OCI-LY3 (cell line): ENCODE results near the gene ELP2.

Source experiments
- H2AFZ ChIP-seq: fragments of 200-600, 300-600 bp; shearing (Covaris generic); 2 replicates; pipeline ENCODE4 v1.6.0; 2014; ENCODE audit warnings: antibody characterized with exemption, low read depth, low read length
- H3K27ac ChIP-seq: fragments of 200-600, 300-600 bp; sonication (generic); 2 replicates; pipeline ENCODE4 v1.5.1; 2014; ENCODE audit warnings: mild to moderate bottlenecking, low read length, moderate library complexity, mixed read lengths
- H3K27me3 ChIP-seq: fragments of 200-600, 300-600 bp; sonication (generic); 2 replicates; pipeline ENCODE4 v1.6.1; 2014; ENCODE audit warnings: low read depth, low read length, mixed read lengths
- H3K36me3 ChIP-seq: fragments of 200-600, 300-600 bp; sonication (generic); replicated peaks from 2 replicates; pipeline ENCODE3; 2014; ENCODE audit warnings: low read depth, low read length, mixed read lengths
- H3K4me1 ChIP-seq: fragments of 300-600, 200-600 bp; sonication (generic); 2 replicates; pipeline ENCODE4 v1.6.1; 2014; ENCODE audit warnings: low read length, mixed read lengths
- H3K4me2 ChIP-seq: fragments of 200-600, 300-600 bp; sonication (generic); 2 replicates; pipeline ENCODE4 v1.6.1; 2014; ENCODE audit warnings: low read length, mixed read lengths
- H3K4me3 ChIP-seq: fragments of 300-600, 200-600 bp; sonication (generic); 2 replicates; pipeline ENCODE4 v1.5.1; 2014; ENCODE audit warnings: antibody characterized with exemption, mild to moderate bottlenecking, low read length, moderate library complexity
- H3K79me2 ChIP-seq: fragments of 300-600, 200-600 bp; shearing (Covaris generic); 2 replicates; pipeline ENCODE4 v1.6.1; 2014; ENCODE audit warnings: mild to moderate bottlenecking, low read length, mixed read lengths
- H3K9ac ChIP-seq: fragments of 300-600, 200-600 bp; shearing (Covaris generic); 2 replicates; pipeline ENCODE4 v1.6.0; 2014; ENCODE audit warnings: mild to moderate bottlenecking, low read length, moderate library complexity
- H3K9me3 ChIP-seq: fragments of 200-600, 300-600 bp; shearing (Covaris generic); 2 replicates; pipeline ENCODE4 v1.6.1; 2014; ENCODE audit warnings: low read length, mixed read lengths; ENCODE audit not compliant: insufficient read depth
- H4K20me1 ChIP-seq: fragments of 200-600, 300-600 bp; sonication (generic); 2 replicates; pipeline ENCODE4 v1.6.1; 2016; ENCODE audit warnings: low read length, mixed read lengths; ENCODE audit not compliant: insufficient read depth
- CTCF ChIP-seq: fragments of 200-600, 300-600 bp; sonication (generic); IDR thresholded peaks from 2 replicates; pipeline ENCODE4 v1.5.1; 2014; ENCODE audit warnings: antibody characterized with exemption, low read length, low read depth
- EZH2phosphoT487 ChIP-seq: fragments of 200-600 bp; shearing (Covaris generic); IDR thresholded peaks from 2 replicates; pipeline ENCODE4 v1.6.1; 2018; ENCODE audit warnings: antibody characterized with exemption, mixed run types, low read depth

The ELP2 gene

GRCh38 chr18:36128530-36128870 lies 1.2 kb upstream of the ELP2 start:
- H3K9me3 ChIP-seq = no peaks in the 10 kb centered on the region
- H3K4me1 ChIP-seq = peaks cover 20% of the 10 kb centered on the region
- peaks cover 31% of the 10 kb centered on the region for H3K36me3 ChIP-seq
- peaks cover 70% of the 10 kb centered on the region for H3K79me2 ChIP-seq
- peak overlapping the region; percentile 75 for H3K4me2 ChIP-seq
- no peaks in the 10 kb centered on the region for H3K27me3 ChIP-seq
- peaks cover 27% of the 10 kb centered on the region for H4K20me1 ChIP-seq
- peak overlapping the region; percentile 82; the same call in 1 of the 2 replicates for H2AFZ ChIP-seq
- H3K27ac ChIP-seq = no peak overlapping the region
- peak overlapping the region; percentile 98 for H3K9ac ChIP-seq
- H3K4me3 ChIP-seq = peak overlapping the region; percentile 94
- no peak for TF ChIP-seq CTCF
- no peak for TF ChIP-seq EZH2phosphoT487

GRCh38 chr18:36128907-36129299 lies 796 bp upstream of the ELP2 start:
- H3K27me3 ChIP-seq = no peaks in the 10 kb centered on the region
- H3K36me3 ChIP-seq = peaks cover 28% of the 10 kb centered on the region
- peaks cover 74% of the 10 kb centered on the region for H3K79me2 ChIP-seq
- peaks cover 20% of the 10 kb centered on the region for H3K4me1 ChIP-seq
- TF ChIP-seq EZH2phosphoT487 = no peak
- no peak for TF ChIP-seq CTCF
- H3K9ac ChIP-seq = peak overlapping the region; percentile 98
- peak overlapping the region; percentile 82 for H2AFZ ChIP-seq
- peak overlapping the region; percentile 75 for H3K4me2 ChIP-seq
- H3K4me3 ChIP-seq = peak overlapping the region; percentile 94
- H4K20me1 ChIP-seq = peaks cover 27% of the 10 kb centered on the region
- no peaks in the 10 kb centered on the region for H3K9me3 ChIP-seq
- peak overlapping the region; percentile 91 for H3K27ac ChIP-seq

DNA sequence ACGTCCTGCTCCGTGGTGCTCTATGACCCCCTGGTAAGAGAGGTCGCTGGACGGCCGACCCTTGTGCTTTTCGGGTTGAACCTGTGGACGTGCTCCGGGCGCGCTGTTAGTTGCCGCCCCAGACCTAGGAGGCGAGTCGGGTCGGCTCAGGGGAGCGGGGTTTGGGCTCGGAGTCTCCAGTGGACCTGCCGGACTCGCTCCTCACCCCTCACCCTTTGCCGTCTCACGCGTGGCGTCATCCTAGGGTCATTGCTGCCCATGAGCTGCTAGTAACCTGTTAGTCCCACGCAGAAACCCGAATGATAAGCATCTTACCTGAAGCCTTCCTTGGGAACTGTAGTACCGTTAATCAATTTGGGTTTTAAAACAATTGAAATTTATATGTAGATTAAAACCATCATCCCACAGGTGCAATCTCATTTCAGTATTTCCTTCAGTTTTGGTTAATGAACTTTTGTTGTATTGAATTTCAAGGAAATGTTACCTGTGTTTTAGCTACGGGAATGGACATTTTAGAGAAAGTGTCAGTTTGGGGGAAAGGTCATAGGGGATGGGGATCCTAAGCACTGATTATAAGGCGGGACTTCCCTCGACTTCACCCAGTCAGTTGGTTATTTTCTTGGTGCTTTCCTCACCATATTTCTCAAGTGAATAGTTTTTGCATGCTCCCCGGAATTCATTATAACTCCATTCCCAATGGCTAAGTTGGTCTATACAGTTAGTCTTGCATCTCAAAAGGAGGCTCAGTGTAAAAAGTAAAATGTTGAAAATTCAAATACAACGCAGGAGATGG lies 536 bp downstream of the ELP2 start:
- Histone ChIP-seq H3K9ac (peak overlapping the region; percentile 98), H3K4me3 (peak overlapping the region; percentile 94), H3K4me1 (peaks cover 20% of the 10 kb centered on the region), H3K27me3 (no peaks in the 10 kb centered on the region), H4K20me1 (peaks cover 27% of the 10 kb centered on the region), H3K27ac (peak overlapping the region; percentile 91), H3K36me3 (peaks cover 18% of the 10 kb centered on the region), H3K79me2 (peaks cover 87% of the 10 kb centered on the region), H3K9me3 (no peaks in the 10 kb centered on the region), H2AFZ (peak overlapping the region; percentile 94), H3K4me2 (peak overlapping the region; percentile 90)
- TF ChIP-seq CTCF (no peak), EZH2phosphoT487 (no peak)

- TF ChIP-seq EZH2phosphoT487 = no peak
- no peak for TF ChIP-seq CTCF
- peaks cover 20% of the 10 kb centered on the region for H3K4me1 ChIP-seq
- H3K4me2 ChIP-seq = peak overlapping the region; percentile 90
- H3K79me2 ChIP-seq = peaks cover 91% of the 10 kb centered on the region
- peaks cover 10% of the 10 kb centered on the region for H3K36me3 ChIP-seq
- H3K9ac ChIP-seq = peak overlapping the region; percentile 98; the same call in 1 of the 2 replicates
- H4K20me1 ChIP-seq = peaks cover 27% of the 10 kb centered on the region
- H3K4me3 ChIP-seq = peak overlapping the region; percentile 94
- H2AFZ ChIP-seq = no peak overlapping the region
- no peaks in the 10 kb centered on the region for H3K9me3 ChIP-seq
- H3K27ac ChIP-seq = no peak overlapping the region
- no peaks in the 10 kb centered on the region for H3K27me3 ChIP-seq
These were observed 1.4 kb downstream of the ELP2 start for GRCh38 chr18:36130883-36131653.
